Activated B cell treated with CpG ODN at 0.5 μM for 24 hours (primary cell): ENCODE data around the gene ADAT2. TPM values are rescaled to one million over a fixed set of nuclear protein-coding genes. Genes with fewer than 3 reads are reported as not detected.

ENCODE experiments used
- ATAC-seq: fragments of 200-7000 bp; cut with Tn5 transposase; one replicate; pipeline ENCODE4 v1.10.0; 2021; ENCODE audit warnings: low read depth, mild to moderate bottlenecking, moderate library complexity
- CTCF ChIA-PET: fragments of 350-600 bp; sonication (Branson Sonifier 250); formaldehyde crosslinking; loops from one replicate; lab custom pipeline; 2021; ENCODE audit warnings: antibody characterized with exemption; lab: Charles Lee
- POLR2A ChIA-PET: fragments of 350-600 bp; sonication (Branson Sonifier 250); formaldehyde crosslinking; loops from one replicate; lab custom pipeline; 2021; ENCODE audit warnings: antibody characterized with exemption; lab: Charles Lee
- DNase-seq: peaks from one replicate; pipeline ENCODE4 v3.0.0; 2022
- H3K27ac Mint-ChIP-seq: one replicate; pipeline ENCODE4 v1.8.0; 2020; ENCODE audit warnings: mixed read lengths
- H3K27me3 Mint-ChIP-seq: one replicate; pipeline ENCODE4 v1.8.0; 2021; ENCODE audit warnings: mixed read lengths
- H3K36me3 Mint-ChIP-seq: one replicate; pipeline ENCODE4 v1.8.0; 2021; ENCODE audit warnings: low read depth, mixed read lengths
- H3K4me1 Mint-ChIP-seq: one replicate; pipeline ENCODE4 v1.8.0; 2021; ENCODE audit warnings: mixed read lengths
- H3K4me3 Mint-ChIP-seq: one replicate; pipeline ENCODE4 v1.8.0; 2020; ENCODE audit warnings: mild to moderate bottlenecking, mixed read lengths
- H3K9me3 Mint-ChIP-seq: one replicate; pipeline ENCODE4 v1.8.0; 2020; ENCODE audit warnings: mixed read lengths
- CTCF ChIP-seq: fragments of 200-600 bp; IDR thresholded peaks from one replicate; pipeline ENCODE4 v1.8.0; 2022; ENCODE audit warnings: antibody characterized with exemption, mild to moderate bottlenecking
- intact Hi-C: fragments of 100-400 bp; cut with micrococcal nuclease; formaldehyde crosslinking; loops from one replicate; pipeline ENCODE4 v1.15.1; 2024
- total RNA-seq: library from RNA; stranded (reverse); gene quantifications from 2 replicates; pipeline ENCODE4 v1.2.3, GENCODE V29; 2022

The ADAT2 gene
- total RNA-seq, 1 donor from 2014 or later, result 30.2 TPM

- intact Hi-C loops, result no loop called here
- ChIA-PET POLR2A (no interaction called here), CTCF (no interaction called here)
- TF ChIP-seq CTCF, result no peak
- Mint-ChIP-seq H3K9me3 (no peaks in the 10 kb centered on the region), H3K36me3 (no peaks in the 10 kb centered on the region), H3K4me1 (no peaks in the 10 kb centered on the region), H3K4me3 (no peak overlapping the region), H3K27me3 (peaks cover 10% of the 10 kb centered on the region), H3K27ac (no peak overlapping the region)
- ATAC-seq (no peak), DNase-seq (no peak)
These were observed 64.9 kb downstream of the ADAT2 start for GRCh38 chr6:143385636-143386035.

- CTCF ChIA-PET, result no interaction called here
These were observed 73.6 kb downstream of the ADAT2 start for GRCh38 chr6:143376861-143377260.

GRCh38 chr6:143376375-143376774, 74.1 kb downstream of the ADAT2 start:
- no peak for DNase-seq
- no peaks in the 10 kb centered on the region for H3K36me3 Mint-ChIP-seq
- H3K27ac Mint-ChIP-seq, result no peak overlapping the region
- H3K27me3 Mint-ChIP-seq, result peaks cover 15% of the 10 kb centered on the region
- no peak overlapping the region for H3K4me3 Mint-ChIP-seq
- intact Hi-C loops, result no loop called here
- no peak for ATAC-seq
- TF ChIP-seq CTCF, result no peak
- POLR2A ChIA-PET, result no interaction called here
- CTCF ChIA-PET, result no interaction called here
- peaks cover 7% of the 10 kb centered on the region for H3K9me3 Mint-ChIP-seq
- no peaks in the 10 kb centered on the region for H3K4me1 Mint-ChIP-seq

More at GRCh38 chr6:143376861-143377260, 73.6 kb downstream of the ADAT2 start:
- POLR2A ChIA-PET, result no interaction called here
- H3K36me3 Mint-ChIP-seq, result no peaks in the 10 kb centered on the region
- H3K27ac Mint-ChIP-seq, result no peak overlapping the region
- DNase-seq (no peak), ATAC-seq (no peak)
- intact Hi-C loops, result no loop called here
- no peak for TF ChIP-seq CTCF
- H3K4me3 Mint-ChIP-seq, result no peak overlapping the region
- peaks cover 7% of the 10 kb centered on the region for H3K9me3 Mint-ChIP-seq
- H3K4me1 Mint-ChIP-seq, result no peaks in the 10 kb centered on the region
- H3K27me3 Mint-ChIP-seq, result peaks cover 18% of the 10 kb centered on the region

GRCh38 chr6:143375022-143375585, 75.4 kb downstream of the ADAT2 start:
- POLR2A ChIA-PET, result no interaction called here

GRCh38 chr6:143374014-143374413, 76.5 kb downstream of the ADAT2 start:
- TF ChIP-seq CTCF, result no peak
- Mint-ChIP-seq H3K27me3 (peaks cover 9% of the 10 kb centered on the region), H3K36me3 (no peaks in the 10 kb centered on the region), H3K4me3 (no peak overlapping the region), H3K9me3 (peaks cover 7% of the 10 kb centered on the region), H3K4me1 (no peaks in the 10 kb centered on the region), H3K27ac (no peak overlapping the region)
- intact Hi-C loops, result no loop called here
- POLR2A ChIA-PET, result no interaction called here
- DNase-seq (no peak), ATAC-seq (no peak)
- CTCF ChIA-PET, result interaction anchor here (0.7 kb wide), 1 partner anchor 38 kb away, joined by 3 read pairs; no protein-coding TSS in a partner anchor

More at GRCh38 chr6:143375022-143375585, 75.4 kb downstream of the ADAT2 start:
- Mint-ChIP-seq H3K9me3 (peaks cover 7% of the 10 kb centered on the region), H3K27me3 (peaks cover 9% of the 10 kb centered on the region), H3K27ac (no peak overlapping the region), H3K4me1 (no peaks in the 10 kb centered on the region), H3K36me3 (no peaks in the 10 kb centered on the region), H3K4me3 (no peak overlapping the region)
- ATAC-seq (no peak), DNase-seq (no peak)
- TF ChIP-seq CTCF, result no peak
- CTCF ChIA-PET, result no interaction called here
- intact Hi-C loops, result no loop called here

Other genes with a start within 250 kb of the ADAT2 start
- 21.7 and 26.5 TPM in 2 replicates for gene PEX3, start 110 bp upstream of the ADAT2 start, total RNA-seq
- 8.7 and 9.9 TPM in 2 replicates for gene FUCA2, start 61.0 kb upstream of the ADAT2 start, total RNA-seq
- gene PHACTR2, start 227.3 kb upstream of the ADAT2 start, total RNA-seq, result 10.5 and 11.7 TPM in 2 replicates